Erythroblast (primary cell): ENCODE data around the gene CHRM3.

ENCODE experiments used
- GATA1 ChIP-seq: IDR thresholded peaks from 2 replicates; pipeline ENCODE4 v1.6.1; 2011; ENCODE audit warnings: low read depth, mild to moderate bottlenecking, control low read depth, low read length, moderate library complexity
- POLR2A ChIP-seq: IDR thresholded peaks from 2 replicates; pipeline ENCODE4 v1.6.1; 2011; ENCODE audit warnings: mild to moderate bottlenecking, low read length

DNA sequence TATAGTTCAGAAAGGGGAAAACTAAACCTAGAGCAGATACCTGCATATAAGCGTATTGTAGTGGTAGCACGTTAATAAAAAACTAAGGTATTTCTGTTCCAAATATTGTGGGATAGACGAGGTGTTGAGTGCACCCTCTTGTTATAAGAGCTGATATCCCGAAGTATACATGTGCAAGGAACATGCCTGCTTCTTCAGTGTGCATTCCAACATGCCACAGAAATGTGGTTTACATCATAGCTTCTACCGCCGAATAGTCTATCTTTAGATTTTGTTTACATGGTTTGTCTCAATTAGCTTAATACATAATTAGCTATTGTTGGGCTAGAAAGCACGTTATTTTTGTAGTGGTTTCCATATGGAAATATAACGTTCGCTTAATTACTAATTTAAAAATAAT is 2.2 kb downstream of the CHRM3 start:
- no peak for TF ChIP-seq POLR2A
- no peak for TF ChIP-seq GATA1
